Daoy (cell line): Measurements from ENCODE around the gene SENP8. TPM values are rescaled to one million over a fixed set of nuclear protein-coding genes. Genes with fewer than 3 reads are reported as not detected.
A peak's percentile ranks its signal among the peaks of the same experiment; 100 is the strongest.

Source experiments
- DNase-seq: peaks from one replicate; pipeline ENCODE4 v3.0.0-alpha.2; 2015; ENCODE audit warnings: low read depth
- total RNA-seq: library from RNA; depleted of rRNA; stranded (reverse); fragments of >200 nt; shearing (Covaris generic); gene quantifications from 2 replicates; pipeline ENCODE4 v1.2.3, GENCODE V29; 2014; rRNA removed

SENP8 gene
- total RNA-seq, 1 experiment from 2014 or later = 1.7 TPM

GRCh38 chr15:72175186-72176044, 57.2 kb downstream of the SENP8 start:
- no peak for DNase-seq

DNA sequence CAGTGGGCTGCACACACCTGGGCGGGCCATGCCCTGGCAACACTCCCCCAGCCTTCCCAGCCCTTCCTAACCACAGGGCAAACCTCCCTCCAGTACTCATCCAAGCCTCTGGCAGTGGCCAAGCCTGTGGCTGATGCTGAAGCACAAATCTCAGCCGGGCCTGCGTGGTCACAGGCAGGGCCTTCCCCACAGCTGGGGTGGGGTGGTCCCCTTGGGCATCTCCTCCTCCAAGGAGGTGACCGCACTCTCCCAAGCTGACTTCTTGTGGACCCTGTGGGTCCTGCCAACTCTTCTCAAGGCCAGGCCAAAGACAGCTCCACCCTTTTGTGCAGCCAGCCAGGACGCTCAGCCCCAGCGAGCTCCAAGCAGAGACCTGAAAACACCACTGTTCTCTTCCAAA, 58.0 kb downstream of the SENP8 start:
- no peak for DNase-seq

DNA sequence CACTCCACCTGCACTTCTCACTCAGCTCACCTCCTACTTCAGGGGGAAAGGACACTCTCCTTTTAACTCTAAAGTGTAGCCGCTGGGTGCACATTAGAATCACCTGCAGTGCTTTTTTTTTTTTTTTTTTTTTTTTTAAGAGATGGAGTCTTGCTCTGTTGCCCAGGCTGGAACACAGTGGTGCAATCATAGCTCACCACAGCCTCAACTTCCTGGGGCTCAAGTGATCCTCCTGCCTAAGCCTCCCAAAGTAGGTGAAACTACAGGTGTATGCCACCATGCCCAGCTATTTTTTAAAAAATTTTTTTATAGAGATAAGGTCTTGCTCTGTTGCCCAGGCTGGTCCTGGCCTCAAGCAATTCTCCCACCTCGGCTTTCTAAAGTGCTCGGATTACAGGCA, 58.5 kb downstream of the SENP8 start:
- no peak for DNase-seq

GRCh38 chr15:72178976-72179585, 60.9 kb downstream of the SENP8 start:
- DNase-seq = no peak

DNA sequence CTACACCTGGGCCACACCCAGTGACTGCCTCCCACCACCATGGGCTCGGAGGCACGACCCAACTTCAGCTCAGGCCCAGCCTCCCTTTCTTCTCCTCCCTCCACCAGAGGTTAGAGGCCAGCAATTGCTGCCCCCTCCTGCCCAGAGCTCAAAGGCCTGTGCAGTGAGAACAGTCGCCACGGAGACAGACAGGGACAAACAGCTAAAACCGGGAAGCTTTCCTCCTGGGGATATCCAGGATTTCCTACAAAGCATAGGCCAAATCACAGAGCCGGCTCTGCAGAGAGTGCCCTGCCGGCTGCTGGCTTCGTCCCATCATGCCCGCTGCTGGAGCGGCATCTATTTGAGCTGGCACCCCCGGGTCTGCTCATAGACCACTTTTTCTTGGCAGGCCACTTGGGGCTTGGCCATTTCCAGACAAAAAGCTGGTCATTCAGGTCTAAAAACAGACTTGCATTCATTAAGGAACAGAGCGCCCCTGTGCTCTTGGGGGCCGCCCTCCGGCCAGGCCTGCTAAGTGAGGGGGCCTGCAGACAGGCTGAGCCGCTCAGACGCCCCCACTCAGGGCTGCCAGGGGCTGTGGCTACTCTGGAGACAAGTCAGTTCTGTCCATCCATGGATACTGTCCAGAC, 61.9 kb downstream of the SENP8 start:
- DNase-seq = no peak

DNA sequence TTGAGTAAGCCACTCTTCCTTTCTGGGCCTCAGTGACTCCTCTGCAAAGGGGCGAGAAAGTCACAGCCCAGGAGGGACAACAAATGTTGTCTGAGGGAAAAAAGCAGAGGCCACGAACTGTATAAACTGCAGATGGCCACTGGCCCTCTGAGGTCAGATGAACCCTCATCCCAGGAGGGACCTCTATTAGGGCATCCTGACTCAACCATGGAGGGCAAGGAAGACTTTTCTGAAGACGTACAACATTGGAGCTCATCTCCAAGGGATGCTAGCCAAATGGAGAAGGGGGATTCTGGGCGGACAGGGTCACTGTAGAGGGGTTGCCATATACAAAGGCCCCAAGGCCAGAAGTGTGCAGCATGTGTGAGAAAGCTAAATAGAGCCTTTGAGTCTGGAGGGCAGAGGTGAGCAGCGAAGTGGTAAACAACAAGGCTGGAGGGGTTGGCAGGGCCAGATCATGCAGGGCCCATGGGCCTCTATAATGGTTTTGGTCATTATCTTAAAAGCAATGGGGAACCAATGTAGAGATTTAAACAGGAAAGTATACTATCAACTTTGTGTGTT, 62.6 kb downstream of the SENP8 start:
- no peak for DNase-seq

GRCh38 chr15:72182244-72182643, 64.0 kb downstream of the SENP8 start:
- no peak for DNase-seq

DNA sequence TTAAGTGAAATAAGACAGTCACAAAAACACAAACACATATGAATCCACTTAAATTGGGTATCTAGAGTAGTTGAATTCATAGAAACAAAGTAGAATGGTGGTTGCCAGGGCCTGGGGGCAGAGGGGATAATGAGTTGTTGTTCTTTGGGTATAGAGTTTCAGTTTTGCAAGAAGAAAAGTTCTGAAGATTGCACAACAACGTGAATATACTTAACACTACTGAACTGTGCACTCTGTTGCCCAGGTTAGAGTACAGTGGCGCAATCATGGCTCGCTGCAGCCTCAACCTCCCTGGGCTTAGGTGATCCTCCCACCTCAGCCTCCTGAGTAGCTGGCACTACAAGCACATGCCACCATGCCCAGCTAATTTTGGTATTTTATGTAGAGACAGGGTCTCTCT, 64.5 kb downstream of the SENP8 start:
- DNase-seq = no peak

GRCh38 chr15:72183781-72184164, 65.6 kb downstream of the SENP8 start:
- DNase-seq = no peak

- DNase-seq = peak; percentile 50
These were observed 66.1 kb downstream of the SENP8 start for GRCh38 chr15:72184165-72184811.

DNA sequence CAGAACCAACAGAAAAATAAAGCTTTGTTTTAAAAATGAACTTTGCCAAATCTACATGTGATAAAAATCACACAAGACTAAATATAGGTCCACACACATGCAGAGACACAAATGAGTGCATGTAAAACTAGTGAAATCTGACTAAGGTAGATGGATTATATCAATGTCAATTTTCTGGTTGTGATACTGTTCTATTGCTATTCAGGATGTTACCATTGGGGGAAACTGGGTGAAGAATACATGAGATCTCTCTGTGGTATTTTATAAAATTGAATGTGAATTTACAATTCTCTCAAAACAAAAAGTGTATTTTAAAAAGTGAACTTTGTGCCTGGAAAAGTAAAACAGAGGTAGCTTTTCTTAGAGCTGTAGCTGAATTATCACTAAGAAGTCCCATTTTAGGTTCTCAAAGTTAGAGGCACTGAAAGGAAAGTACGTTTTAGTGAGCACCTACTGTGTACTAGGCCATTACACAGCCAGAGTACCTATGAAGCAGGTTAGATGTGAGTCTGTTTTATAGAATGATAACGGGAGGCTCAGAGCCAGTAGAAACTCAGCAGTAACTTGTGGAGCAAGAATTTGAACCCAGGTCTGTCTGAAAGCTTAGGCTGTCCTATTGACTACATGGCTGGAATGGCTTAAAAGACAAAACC, 71.2 kb downstream of the SENP8 start:
- DNase-seq = no peak

GRCh38 chr15:72192416-72192815, 74.2 kb downstream of the SENP8 start:
- no peak for DNase-seq

Other genes with a start within 250 kb of the SENP8 start
- gene MYO9A, start 253 bp upstream of the SENP8 start, total RNA-seq = 6.7 and 14.0 TPM in 2 replicates
- gene GRAMD2A, start 79.4 kb downstream of the SENP8 start, total RNA-seq = 0.77 TPM in 1 of 2 replicates, not detected in the other
- 1,722 and 1,777 TPM in 2 replicates for gene PKM, start 112.8 kb downstream of the SENP8 start, total RNA-seq
- gene PARP6, start 154.2 kb downstream of the SENP8 start, total RNA-seq = 14.3 and 20.6 TPM in 2 replicates
- 0.40 and 0.57 TPM in 2 replicates for gene CELF6, start 201.8 kb downstream of the SENP8 start, total RNA-seq